ENCODE results near the gene LCE3C. TPM values are rescaled to one million over a fixed set of nuclear protein-coding genes. Genes with fewer than 3 reads are reported as not detected.

LCE3C gene
- total and polyA plus RNA-seq, 2 experiments from 2014 or later = not detected

GRCh38 chr1:152621993-152622392 is 22.0 kb downstream of the LCE3C start:
- no peak for DNase-seq (ENCODE audit: low spot score)
- no peaks in the 10 kb centered on the region for H4K20me1 ChIP-seq (replicated peaks; ENCODE audit: insufficient read depth)
- H3K36me3 Mint-ChIP-seq (ENCODE audit: low read depth) = peaks cover 24% of the 10 kb centered on the region

More at GRCh38 chr1:152621993-152622392, 22.0 kb downstream of the LCE3C start:
- H3K9me3 Mint-ChIP-seq = peaks cover 41% of the 10 kb centered on the region
- H3F3A ChIP-seq (replicated peaks; ENCODE audit: low read depth) = no peaks in the 10 kb centered on the region
- no peak overlapping the region for H3K27ac ChIP-seq (ENCODE audit: low read depth)
- H3K27ac Mint-ChIP-seq = no peak overlapping the region
- peaks cover 7% of the 10 kb centered on the region; the same call in 1 of the 2 replicates for H3K36me3 ChIP-seq (ENCODE audit: insufficient read depth)
- H3K4me2 ChIP-seq = no peak overlapping the region
- H3K9me2 ChIP-seq (ENCODE audit: insufficient read depth) = peaks cover 13% of the 10 kb centered on the region; the same call in 1 of the 2 replicates
- TF ChIP-seq EZH2phosphoT487 (IDR thresholded peaks at IDR 0.05; ENCODE audit: unreplicated experiment) (no peak), CREB1 (CRISPR knock-in tag; IDR thresholded peaks at IDR 0.05; ENCODE audit: low read depth) (no peak), EZH2 (IDR thresholded peaks at IDR 0.05; ENCODE audit: low read depth, unreplicated experiment) (no peak), ETS1 (IDR thresholded peaks at IDR 0.05) (no peak), NANOG (IDR thresholded peaks at IDR 0.05; ENCODE audit: borderline replicate concordance) (no peak), JUNB (IDR thresholded peaks at IDR 0.05; ENCODE audit: unreplicated experiment) (no peak), ZNF331 (CRISPR knock-in tag; IDR thresholded peaks at IDR 0.05; ENCODE audit: low read depth) (no peak), ZNF462 (CRISPR knock-in tag; IDR thresholded peaks at IDR 0.05) (no peak), CTCF (conservative IDR thresholded peaks at IDR 0.05; ENCODE audit: low read depth in 2 of 2) (no peak), POLR2AphosphoS5 (IDR thresholded peaks at IDR 0.05; ENCODE audit: low read depth) (no peak), STAT1 (IDR thresholded peaks at IDR 0.05; ENCODE audit: unreplicated experiment) (no peak), REST (IDR thresholded peaks at IDR 0.05; ENCODE audit: unreplicated experiment) (no peak), ZNF114 (CRISPR knock-in tag; IDR thresholded peaks at IDR 0.05) (no peak)
- peaks cover 5% of the 10 kb centered on the region; the same call in 1 of the 2 replicates for H3K4me1 ChIP-seq (ENCODE audit: insufficient read depth)
- peaks cover 4% of the 10 kb centered on the region for H3K27me3 Mint-ChIP-seq (ENCODE audit: insufficient read depth, low read depth, poor library complexity)
- H3K4me1 Mint-ChIP-seq = no peaks in the 10 kb centered on the region; the same call in 2 of the 3 replicates
- no peak overlapping the region for H3K4me3 ChIP-seq
- H3K27me3 ChIP-seq (ENCODE audit: insufficient read depth) = no peaks in the 10 kb centered on the region; the same call in 1 of the 2 replicates
- no peak overlapping the region for H3K4me3 Mint-ChIP-seq
- no peak for ATAC-seq
- H3K79me2 ChIP-seq (replicated peaks; ENCODE audit: insufficient read depth) = no peaks in the 10 kb centered on the region
- no peak overlapping the region for H2AFZ ChIP-seq

Measured in GM23338 (cell line).